Trophoblast cell (in vitro differentiated cells and primary cell): Measurements from ENCODE around the gene TECR.
"Not testable (repeated sequence)": the region's sequence is repeated elsewhere in the genome, so short reads cannot be mapped to it uniquely, and the experiment has no call there.

ENCODE experiments used
- DNase-seq, 2 donors: peaks; one replicate each; pipeline ENCODE4 v3.0.0-alpha.2; 2016
- H2AFZ ChIP-seq: 2 replicates; pipeline ENCODE4 v1.6.1; 2013; ENCODE audit warnings: low read length, moderate library complexity, mild to moderate bottlenecking; ENCODE audit not compliant: insufficient read depth, poor library complexity
- H2AK5ac ChIP-seq: 2 replicates; pipeline ENCODE4 v1.6.1; 2013; ENCODE audit warnings: mild to moderate bottlenecking, low read length
- H2BK120ac ChIP-seq: 2 replicates; pipeline ENCODE4 v1.6.1; 2013; ENCODE audit warnings: low read length, mild to moderate bottlenecking, moderate library complexity; ENCODE audit not compliant: insufficient read depth, poor library complexity
- H2BK12ac ChIP-seq: 2 replicates; pipeline ENCODE4 v1.6.1; 2013; ENCODE audit warnings: mild to moderate bottlenecking, low read length, moderate library complexity
- H2BK5ac ChIP-seq: 2 replicates; pipeline ENCODE4 v1.6.1; 2013; ENCODE audit warnings: low read length, low read depth, moderate library complexity, mild to moderate bottlenecking; ENCODE audit not compliant: poor library complexity
- H3K14ac ChIP-seq: 2 replicates; pipeline ENCODE4 v1.6.1; 2013; ENCODE audit warnings: mild to moderate bottlenecking, low read length
- H3K18ac ChIP-seq: 2 replicates; pipeline ENCODE4 v1.6.1; 2013; ENCODE audit warnings: mild to moderate bottlenecking, low read length
- H3K23ac ChIP-seq: 2 replicates; pipeline ENCODE4 v1.6.1; 2013; ENCODE audit warnings: low read length
- H3K27ac ChIP-seq: 2 replicates; pipeline ENCODE4 v1.5.1; 2013; ENCODE audit warnings: low read depth, mild to moderate bottlenecking, inconsistent platforms, low read length, moderate library complexity
- H3K27me3 ChIP-seq: 2 replicates; pipeline ENCODE4 v1.6.1; 2013; ENCODE audit warnings: inconsistent platforms, mild to moderate bottlenecking, low read length, moderate library complexity; ENCODE audit not compliant: insufficient read depth
- H3K36me3 ChIP-seq, 2 experiments: 1 replicate in 1 of 2; 2 replicates in 1 of 2; pipeline ENCODE4 v1.6.1; 2013; ENCODE audit warnings: low read length in 2 of 2, mild to moderate bottlenecking in 2 of 2, moderate library complexity in 1 of 2; ENCODE audit not compliant: insufficient read depth in 2 of 2, control insufficient read depth in 1 of 2
- H3K4ac ChIP-seq: 2 replicates; pipeline ENCODE4 v1.6.1; 2013; ENCODE audit warnings: low read depth, mild to moderate bottlenecking, low read length, moderate library complexity
- H3K4me1 ChIP-seq, 2 experiments: 1 replicate in 1 of 2; 2 replicates in 1 of 2; pipeline ENCODE4 v1.6.1; 2013; ENCODE audit warnings: low read length in 2 of 2, mild to moderate bottlenecking in 2 of 2, moderate library complexity in 1 of 2; ENCODE audit not compliant: insufficient read depth in 2 of 2, control insufficient read depth in 1 of 2
- H3K4me2 ChIP-seq: 2 replicates; pipeline ENCODE4 v1.6.1; 2013; ENCODE audit warnings: inconsistent platforms, mild to moderate bottlenecking, low read length, moderate library complexity
- H3K4me3 ChIP-seq: 2 replicates; pipeline ENCODE4 v1.5.1; 2013; ENCODE audit warnings: mild to moderate bottlenecking, low read depth, low read length, inconsistent platforms
- H3K79me1 ChIP-seq: one replicate; pipeline ENCODE4 v1.6.1; 2013; ENCODE audit warnings: low read length
- H3K79me2 ChIP-seq: 2 replicates; pipeline ENCODE4 v1.6.1; 2013; ENCODE audit warnings: low read length, mild to moderate bottlenecking; ENCODE audit not compliant: control insufficient read depth, insufficient read depth, poor library complexity
- H3K9ac ChIP-seq: 2 replicates; pipeline ENCODE4 v1.6.1; 2013; ENCODE audit warnings: mild to moderate bottlenecking, low read length
- H3K9me3 ChIP-seq: 2 replicates; pipeline ENCODE4 v1.6.1; 2013; ENCODE audit warnings: low read depth, mild to moderate bottlenecking, control low read depth, inconsistent platforms, low read length; ENCODE audit not compliant: insufficient read depth
- H4K12ac ChIP-seq: 2 replicates; pipeline ENCODE4 v1.6.1; 2013; ENCODE audit warnings: low read depth, mild to moderate bottlenecking, low read length, moderate library complexity
- H4K8ac ChIP-seq: 2 replicates; pipeline ENCODE4 v1.6.1; 2013; ENCODE audit warnings: low read depth, mild to moderate bottlenecking, low read length, moderate library complexity
- H4K91ac ChIP-seq: one replicate; pipeline ENCODE4 v1.6.1; 2013; ENCODE audit warnings: low read depth, mild to moderate bottlenecking, low read length, moderate library complexity
- WGBS: extraction: QIAGEN DNeasy Blood & Tissue Kit; methylation state at CpG from one replicate; pipeline ENCODE4 v1.1.7; 2013; ENCODE audit warnings: missing lambda C conversion rate; ENCODE audit not compliant: insufficient read length, insufficient coverage; ENCODE audit errors: extremely low coverage; 5-methylcytosine and 5-hydroxymethylcytosine counted together

Gene TECR

GRCh38 chr19:14552006-14552360 lies 22.6 kb downstream of the TECR start:
- no CpG with 5 or more reads among the region's 8 CpGs for WGBS

DNA sequence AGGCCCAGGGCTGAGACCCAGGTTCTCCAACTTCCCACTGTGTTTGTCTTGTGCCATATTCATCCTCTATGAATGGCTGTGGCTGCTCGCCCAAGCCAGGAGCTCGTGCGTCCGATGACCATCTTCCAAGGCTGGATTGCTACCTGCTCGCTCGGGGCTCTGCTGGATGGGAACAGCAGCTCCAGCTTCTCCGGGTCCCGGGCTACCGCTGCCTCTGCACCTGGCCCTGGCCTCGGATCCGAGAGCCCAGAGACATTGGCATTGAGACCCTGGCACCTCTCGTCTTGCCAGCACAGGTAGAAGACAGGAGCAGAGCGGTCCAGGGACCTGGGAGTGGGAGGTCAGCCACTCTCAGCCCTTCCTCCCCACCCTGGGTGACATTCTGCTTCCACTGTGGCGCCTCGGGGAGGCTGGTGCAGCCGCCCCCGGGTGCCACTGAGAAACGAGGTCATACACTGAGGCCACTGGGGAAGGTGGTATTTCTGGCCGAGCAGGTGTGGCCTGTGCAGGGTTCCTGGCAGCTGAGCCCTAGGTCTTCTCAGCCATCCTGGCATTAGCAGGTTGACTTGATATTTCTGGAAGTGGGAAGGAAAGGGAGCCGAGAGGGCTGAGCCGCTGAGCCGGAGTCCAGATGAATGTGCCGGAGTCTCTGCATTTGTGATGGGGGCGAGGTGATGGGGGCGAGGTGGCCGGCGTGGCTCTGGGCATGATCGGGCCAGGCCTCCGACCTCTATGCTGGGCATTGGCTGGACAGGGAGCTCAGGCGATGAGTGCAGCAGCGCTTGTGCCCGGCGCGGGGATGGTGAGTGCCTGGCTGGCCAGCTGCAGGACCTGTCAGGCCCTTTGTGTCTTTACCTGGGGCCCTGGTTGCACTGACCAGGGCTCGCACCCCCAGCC lies 23.9 kb downstream of the TECR start:
- Histone ChIP-seq H3K79me2 (peaks cover 4% of the 10 kb centered on the region), H3K27ac (no peak overlapping the region), H3K4me2 (no peak overlapping the region), H3K14ac (no peak overlapping the region), H3K9me3 (peaks cover 3% of the 10 kb centered on the region), H3K27me3 (no peaks in the 10 kb centered on the region), H2AK5ac (no peak overlapping the region), H3K9ac (no peak overlapping the region), H2AFZ (no peak overlapping the region), H3K79me1 (no peaks in the 10 kb centered on the region), H3K4ac (no peak overlapping the region), H3K4me1 (peaks cover 16 to 21% of the 10 kb centered on the region in 2 experiments), H4K12ac (no peak overlapping the region), H3K36me3 (peaks cover 2 to 4% of the 10 kb centered on the region in 2 experiments), H4K91ac (no peak overlapping the region), H2BK5ac (no peak overlapping the region), H3K4me3 (no peak overlapping the region), H2BK120ac (no peak overlapping the region), H4K8ac (no peak overlapping the region), H2BK12ac (no peak overlapping the region), H3K18ac (peak overlapping the region; percentile 19), H3K23ac (no peak overlapping the region)
- no peak for DNase-seq
- WGBS, result no CpG with 5 or more reads among the region's 35 CpGs

More at GRCh38 chr19:14552006-14552360, 22.6 kb downstream of the TECR start:
- not testable (repeated sequence) for H3K23ac ChIP-seq, H3K36me3 ChIP-seq, H2BK5ac ChIP-seq, H2BK120ac ChIP-seq, H2BK12ac ChIP-seq, H4K8ac ChIP-seq, H3K9ac ChIP-seq, DNase-seq, H3K27me3 ChIP-seq, H3K9me3 ChIP-seq, H3K14ac ChIP-seq, H3K79me1 ChIP-seq, H2AFZ ChIP-seq, H2AK5ac ChIP-seq, H4K91ac ChIP-seq, H3K4ac ChIP-seq, H3K18ac ChIP-seq, H3K27ac ChIP-seq, H4K12ac ChIP-seq, H3K79me2 ChIP-seq, H3K4me3 ChIP-seq, H3K4me2 ChIP-seq
- H3K4me1 ChIP-seq, result peaks cover 16 to 21% of the 10 kb centered on the region in 2 experiments

DNA sequence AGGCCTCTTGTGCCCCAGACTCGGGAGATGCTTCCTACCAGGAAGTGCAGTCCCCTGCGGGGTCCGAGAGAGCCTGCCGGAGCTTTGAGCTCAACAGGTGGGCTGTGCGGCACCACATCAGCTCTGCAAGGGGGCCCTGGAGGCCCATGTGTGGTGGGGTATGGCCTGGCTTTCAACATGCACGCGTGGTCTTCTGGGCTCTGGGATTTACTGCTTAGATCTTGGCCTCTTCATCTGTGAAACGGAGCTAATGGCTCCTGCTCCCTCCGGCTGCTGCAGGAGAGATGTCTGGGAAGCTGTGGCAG lies 24.5 kb downstream of the TECR start:
- no peak overlapping the region for H4K12ac ChIP-seq
- no peak overlapping the region for H3K18ac ChIP-seq
- peaks cover 4% of the 10 kb centered on the region for H3K79me2 ChIP-seq
- H3K23ac ChIP-seq, result no peak overlapping the region
- H3K9ac ChIP-seq, result no peak overlapping the region
- no peak overlapping the region for H4K8ac ChIP-seq
- no peak overlapping the region for H3K14ac ChIP-seq
- no peak overlapping the region for H3K4ac ChIP-seq
- H2BK120ac ChIP-seq, result no peak overlapping the region
- peaks cover 2 to 4% of the 10 kb centered on the region in 2 experiments for H3K36me3 ChIP-seq
- WGBS, result no CpG with 5 or more reads among the region's 9 CpGs
- no peak overlapping the region for H4K91ac ChIP-seq
- H3K4me3 ChIP-seq, result no peak overlapping the region
- no peaks in the 10 kb centered on the region for H3K27me3 ChIP-seq
- no peak overlapping the region for H2BK5ac ChIP-seq
- H2AK5ac ChIP-seq, result no peak overlapping the region
- peaks cover 16 to 21% of the 10 kb centered on the region in 2 experiments for H3K4me1 ChIP-seq
- no peak overlapping the region for H2BK12ac ChIP-seq
- no peak for DNase-seq
- H2AFZ ChIP-seq, result no peak overlapping the region
- H3K4me2 ChIP-seq, result no peak overlapping the region
- H3K9me3 ChIP-seq, result peaks cover 3% of the 10 kb centered on the region
- no peaks in the 10 kb centered on the region for H3K79me1 ChIP-seq
- no peak overlapping the region for H3K27ac ChIP-seq

GRCh38 chr19:14554382-14554812 lies 25.0 kb downstream of the TECR start:
- Histone ChIP-seq H3K9me3 (peaks cover 3% of the 10 kb centered on the region), H4K12ac (no peak overlapping the region), H3K36me3 (peaks cover 2 to 4% of the 10 kb centered on the region in 2 experiments), H3K23ac (no peak overlapping the region), H3K9ac (no peak overlapping the region), H4K8ac (no peak overlapping the region), H2BK5ac (no peak overlapping the region), H3K79me1 (no peaks in the 10 kb centered on the region), H2BK120ac (no peak overlapping the region), H2BK12ac (no peak overlapping the region), H3K4me3 (no peak overlapping the region), H3K79me2 (peaks cover 4% of the 10 kb centered on the region), H2AK5ac (no peak overlapping the region), H3K14ac (no peak overlapping the region), H4K91ac (no peak overlapping the region), H3K4me2 (no peak overlapping the region), H2AFZ (no peak overlapping the region), H3K27me3 (no peaks in the 10 kb centered on the region), H3K4me1 (peaks cover 16 to 21% of the 10 kb centered on the region in 2 experiments), H3K4ac (no peak overlapping the region), H3K27ac (no peak overlapping the region), H3K18ac (no peak overlapping the region)
- DNase-seq, result peak; percentile 39 to 50
- WGBS, result no CpG with 5 or more reads among the region's 6 CpGs
